ENCODE data around the gene ITSN2.

Gene ITSN2

DNA sequence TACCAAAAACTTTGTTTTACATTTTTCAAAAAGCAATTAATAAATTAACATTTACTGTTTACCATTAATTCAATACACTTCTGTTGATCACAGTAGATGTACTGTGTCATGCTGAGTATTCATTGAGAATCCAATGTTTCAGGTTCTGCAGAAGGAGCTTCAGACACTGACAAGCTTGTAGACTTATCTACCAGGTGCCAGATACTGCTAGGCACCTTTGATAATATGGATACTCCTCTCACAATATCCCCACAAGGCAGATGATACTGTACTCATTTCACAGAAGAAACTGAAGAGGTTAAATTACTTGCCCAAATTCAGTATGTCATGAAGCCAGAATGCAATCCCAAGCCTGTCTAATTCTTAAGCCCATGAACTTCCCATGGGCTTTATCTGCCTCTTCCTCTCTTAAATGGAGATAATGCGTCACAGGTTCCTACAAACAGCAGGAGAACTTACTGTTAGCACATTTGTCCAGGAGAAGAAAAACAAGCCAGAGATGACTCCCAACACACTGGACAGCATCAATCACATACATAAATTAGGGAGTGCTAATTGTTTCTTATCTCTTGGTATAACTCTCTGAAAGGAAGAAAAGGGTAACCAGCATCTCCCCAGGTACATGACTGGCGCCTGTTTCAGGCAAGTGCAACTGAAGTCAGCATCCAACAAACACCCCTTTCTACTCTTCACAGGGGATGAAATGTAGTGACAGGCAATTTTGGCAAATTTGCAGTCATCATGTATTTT lies 27.4 kb downstream of the ITSN2 start:
- no peak for DNase-seq

DNA sequence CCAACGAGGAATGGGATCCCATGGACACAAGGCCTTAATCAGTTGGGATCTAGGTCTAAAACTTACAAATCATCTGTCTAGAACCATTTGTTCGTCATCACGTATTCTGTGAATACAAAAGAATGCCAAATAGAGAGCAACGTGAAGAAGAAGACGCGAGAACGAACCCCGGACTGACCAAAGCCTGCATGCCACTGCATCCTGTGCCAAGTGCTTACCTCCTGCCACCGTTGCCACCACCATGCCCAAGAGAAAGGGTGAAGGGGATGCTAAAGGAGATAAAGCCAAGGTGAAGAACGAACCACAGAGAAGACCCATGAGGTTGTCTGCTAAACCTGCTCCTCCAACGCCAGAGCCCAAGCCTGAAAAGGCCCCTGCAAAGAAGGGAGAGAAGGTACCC lies 30.2 kb downstream of the ITSN2 start:
- DNase-seq = no peak

DNA sequence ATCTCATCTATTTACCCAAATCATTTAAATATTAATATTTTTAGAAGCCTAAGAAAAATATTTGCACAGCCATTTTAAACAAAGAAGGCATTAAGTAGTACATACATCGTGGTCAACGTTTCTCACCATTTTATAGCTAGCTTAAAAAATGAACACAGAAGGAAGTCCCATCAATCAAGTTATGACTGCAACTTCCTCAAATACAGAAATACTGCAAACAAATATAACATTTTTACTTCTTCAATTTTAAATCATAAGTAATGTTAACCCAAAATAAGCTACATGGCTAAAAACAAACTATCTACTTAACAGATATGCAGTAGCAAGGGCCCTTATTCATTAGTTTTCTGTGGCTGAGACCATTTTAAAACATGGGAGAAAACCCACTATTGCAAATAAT lies 30.6 kb downstream of the ITSN2 start:
- no peak for DNase-seq

DNA sequence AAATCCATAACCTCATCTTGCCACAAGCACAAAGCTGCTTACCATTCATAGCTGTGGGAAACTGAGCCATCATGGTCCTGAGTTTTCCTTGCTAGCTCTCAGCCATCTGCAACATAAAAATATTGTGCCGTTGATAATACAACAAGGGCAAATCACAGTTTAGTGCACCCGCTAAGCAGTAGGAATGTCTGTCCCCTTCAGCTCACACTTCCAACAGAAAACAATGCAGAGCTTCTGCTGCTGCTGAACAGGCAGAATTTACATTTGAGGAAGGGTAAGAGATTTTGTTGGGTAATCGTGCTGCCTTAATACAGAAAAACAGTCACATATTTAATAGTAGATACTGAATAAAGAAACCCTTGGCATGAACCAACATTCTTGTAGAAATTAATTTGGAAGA lies 32.3 kb downstream of the ITSN2 start:
- no peak for DNase-seq

DNA sequence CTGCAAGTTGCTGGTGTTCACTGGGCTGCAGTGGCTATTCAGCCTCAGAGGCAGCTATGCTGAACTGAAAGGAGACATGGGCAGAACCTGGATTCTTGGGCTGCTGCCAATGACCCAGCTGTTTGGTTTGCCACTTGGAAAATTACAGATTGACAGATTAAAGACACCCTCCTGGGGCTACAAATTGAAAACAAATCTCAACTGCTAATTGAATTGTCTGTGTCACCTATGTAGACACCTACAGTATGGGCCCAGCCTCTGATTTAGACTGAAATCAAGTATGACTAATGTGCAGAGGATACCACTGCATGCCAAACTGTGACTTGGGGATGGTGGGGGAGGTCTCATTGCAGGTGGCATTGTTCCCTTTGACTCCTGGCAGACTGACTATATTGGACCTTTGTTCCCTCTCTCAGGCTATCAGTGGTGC lies 42.8 kb downstream of the ITSN2 start:
- DNase-seq = peak; percentile 3

DNA sequence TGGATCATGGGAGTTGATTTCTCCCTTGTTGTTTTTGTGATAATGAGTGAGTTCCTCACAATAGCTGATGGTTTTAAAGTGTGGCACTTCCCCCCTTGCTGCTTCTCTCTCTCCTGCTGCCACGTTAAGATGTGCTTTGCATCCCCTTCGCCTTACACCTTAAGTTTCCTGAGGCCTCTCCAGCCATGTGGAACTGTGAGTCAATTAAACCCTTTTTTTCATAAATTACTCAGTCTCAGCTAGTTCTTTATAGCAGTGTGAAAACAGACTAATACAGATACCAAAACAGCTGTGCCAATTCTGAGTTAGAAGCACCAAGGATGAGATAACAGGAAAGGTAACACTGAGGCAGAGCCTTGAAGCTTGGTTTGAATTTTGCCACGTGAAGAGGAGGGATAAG lies 44.7 kb downstream of the ITSN2 start:
- DNase-seq = no peak

DNA sequence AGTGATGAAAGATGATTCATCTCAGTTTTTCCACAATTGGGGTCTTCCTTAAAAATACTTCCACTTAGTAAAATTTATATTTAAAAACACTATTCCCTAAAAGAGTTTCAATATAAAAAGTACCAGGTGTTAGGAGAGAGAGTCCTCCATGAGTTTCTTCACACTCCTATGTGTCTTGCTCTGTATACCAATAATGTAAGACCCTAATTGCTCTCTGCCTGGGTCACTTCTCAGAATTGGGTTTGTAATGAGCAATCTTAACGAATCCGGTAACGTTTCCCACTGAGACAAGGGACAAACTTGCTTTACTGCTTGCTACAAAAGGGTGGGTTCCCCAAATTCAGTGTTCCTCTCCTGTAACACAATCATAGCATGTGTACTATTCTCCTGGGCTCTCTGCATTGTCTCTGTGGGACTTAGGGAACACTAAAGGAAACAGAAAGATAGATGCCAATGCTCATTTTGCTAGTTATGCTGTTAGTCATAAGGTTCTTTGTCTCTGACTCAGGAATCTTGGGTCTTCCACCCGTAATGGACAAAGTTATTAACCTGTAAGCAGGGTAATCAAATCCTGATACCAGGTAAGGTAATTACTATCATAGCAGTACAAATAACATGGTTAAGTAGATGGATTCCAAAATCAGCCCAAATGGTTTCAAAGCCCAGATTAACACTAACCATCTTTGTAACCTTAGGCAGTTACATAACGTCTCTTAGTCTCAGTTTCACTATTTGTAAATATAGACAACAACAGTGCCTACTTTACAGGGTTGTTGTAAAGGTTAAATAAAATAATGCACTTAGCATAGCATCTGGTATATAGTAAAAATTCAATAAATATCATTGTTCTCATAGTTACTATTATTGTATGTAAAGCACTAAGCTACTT lies 46.3 kb downstream of the ITSN2 start:
- peak; percentile 2 for DNase-seq

- no peak for DNase-seq
Observed at GRCh38 chr2:24307961-24308360, 52.4 kb downstream of the ITSN2 start.

- DNase-seq = no peak
Observed at GRCh38 chr2:24304631-24305030, 55.7 kb downstream of the ITSN2 start.

DNA sequence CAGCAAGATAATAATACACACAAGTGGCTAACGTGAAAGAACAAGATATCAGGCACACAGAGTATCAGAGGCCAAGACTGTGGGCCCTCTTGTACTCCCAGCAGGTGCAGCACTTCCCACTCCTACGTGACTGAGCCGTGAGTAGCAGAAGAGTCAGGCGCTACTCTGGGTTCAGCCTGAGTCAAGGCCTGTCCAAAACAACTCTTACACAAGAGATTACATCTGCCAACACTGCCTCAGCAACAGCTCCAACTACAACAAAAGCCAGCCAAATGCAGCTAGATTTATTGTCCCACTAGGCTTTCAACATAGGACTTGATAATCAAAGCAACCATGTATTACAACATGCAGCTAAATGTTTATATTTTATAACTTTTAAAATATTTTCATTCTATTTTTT lies 56.2 kb downstream of the ITSN2 start:
- peak; percentile 10 for DNase-seq

- no peak for DNase-seq
Observed at GRCh38 chr2:24301599-24301998, 58.7 kb downstream of the ITSN2 start.

GRCh38 chr2:24297663-24298062 lies 62.7 kb downstream of the ITSN2 start:
- no peak for DNase-seq

DNA sequence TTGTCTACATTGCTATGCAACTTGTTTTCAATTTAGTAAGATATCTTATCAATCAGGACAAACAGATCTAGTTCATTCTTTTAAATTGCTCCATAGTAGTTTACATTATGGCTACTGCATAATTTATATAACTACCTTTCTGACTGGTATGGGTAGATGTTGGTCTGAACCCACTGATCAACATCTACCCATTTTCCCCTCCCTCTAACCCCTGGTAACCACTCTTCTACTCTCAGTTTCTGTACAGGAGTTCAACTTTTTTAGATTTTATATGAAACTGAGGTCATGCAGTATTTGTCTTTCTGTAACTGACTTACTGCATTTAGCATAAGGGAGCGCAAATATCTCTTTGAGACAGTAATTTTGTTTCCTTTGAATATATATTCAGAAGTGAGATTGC lies 73.2 kb downstream of the ITSN2 start:
- no peak for DNase-seq

DNA sequence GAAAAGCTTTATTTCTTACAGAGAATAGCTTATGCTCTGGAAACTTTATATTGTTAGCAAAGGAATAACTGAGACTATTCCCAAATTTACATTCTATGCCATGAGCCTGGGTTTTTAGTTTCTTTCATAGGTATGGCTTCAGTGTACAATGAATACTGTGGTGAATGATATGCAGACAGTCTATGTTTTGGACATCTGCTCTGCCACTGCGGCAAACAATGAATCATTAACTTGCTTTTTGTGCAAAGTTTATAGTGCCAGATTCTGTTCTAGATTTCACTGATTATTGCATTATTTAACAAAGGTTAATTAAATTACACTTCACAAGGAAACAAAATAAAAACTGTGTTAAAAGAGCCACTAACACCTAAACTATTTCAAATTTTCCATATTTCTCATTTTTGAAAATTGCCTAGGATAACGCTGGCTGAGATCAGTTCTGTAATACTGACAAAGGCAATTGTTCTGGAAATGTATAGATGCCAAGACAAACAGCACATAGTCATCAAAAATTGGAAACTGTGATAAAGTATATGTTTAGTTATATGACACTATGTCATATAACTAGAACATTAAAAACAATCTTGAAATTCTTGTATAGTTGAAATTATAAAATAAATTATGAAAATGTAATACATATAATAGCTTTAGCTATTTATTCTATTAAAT lies 74.7 kb downstream of the ITSN2 start:
- no peak for DNase-seq

DNA sequence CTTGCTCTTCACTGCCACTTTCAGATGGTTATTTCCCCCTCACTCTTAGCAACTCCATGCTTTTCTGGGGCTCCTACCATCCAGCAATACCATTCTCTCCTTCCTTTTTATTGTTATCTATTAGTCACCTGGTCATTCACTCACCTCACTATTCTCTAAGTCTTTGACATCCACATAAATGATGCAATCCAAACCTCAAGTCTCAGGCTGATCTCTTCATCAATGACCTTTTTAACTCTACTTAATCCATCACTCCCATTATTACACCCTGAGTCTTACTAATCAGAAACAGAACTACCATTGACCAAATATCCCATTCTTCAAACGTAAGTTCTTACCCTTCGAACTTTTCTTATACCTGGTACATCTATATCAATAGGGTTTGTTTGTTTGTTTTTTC lies 79.7 kb downstream of the ITSN2 start:
- DNase-seq = no peak

- DNase-seq = no peak
Observed at GRCh38 chr2:24280161-24280560, 80.2 kb downstream of the ITSN2 start.

- DNase-seq = no peak
Observed at GRCh38 chr2:24276349-24276899, 83.9 kb downstream of the ITSN2 start.

DNA sequence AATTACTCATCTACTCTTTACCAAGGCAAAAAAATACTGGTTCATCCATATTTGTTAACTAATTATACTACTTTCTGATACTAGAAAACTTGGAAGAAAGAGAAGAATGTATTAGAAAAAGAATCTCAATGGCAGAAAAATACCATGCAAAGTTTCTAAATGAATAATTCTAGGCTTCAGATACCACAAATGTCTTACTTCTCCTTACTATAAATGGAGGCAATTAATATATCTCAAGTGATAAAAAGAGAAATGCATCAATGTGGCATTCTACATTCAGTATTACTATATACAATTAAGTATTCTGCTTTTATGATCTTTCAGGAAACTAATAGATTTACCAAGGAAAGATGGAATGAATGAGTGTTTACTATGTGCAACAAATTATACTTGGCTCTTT lies 85.5 kb downstream of the ITSN2 start:
- no peak for DNase-seq

DNA sequence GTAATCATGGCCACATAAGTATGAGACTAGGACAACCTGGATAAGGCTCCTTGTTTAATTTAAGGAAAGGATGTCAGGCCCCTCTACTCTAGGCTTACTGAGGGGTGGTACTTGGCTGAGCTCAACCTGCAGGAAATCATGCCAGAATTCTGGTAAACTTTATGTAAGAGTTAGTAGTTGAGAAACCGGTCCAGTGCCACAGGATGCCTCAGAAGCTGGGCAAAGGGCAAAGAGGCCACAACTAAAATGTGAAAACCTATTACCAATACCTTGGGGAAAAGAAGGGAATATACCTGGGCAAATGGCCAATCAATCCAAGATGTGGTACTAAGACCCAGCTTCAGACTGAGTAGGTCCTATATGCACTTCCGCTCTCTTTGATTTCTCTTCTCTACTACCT lies 86.7 kb downstream of the ITSN2 start:
- no peak for DNase-seq

- peak; percentile 63 for DNase-seq
Observed at GRCh38 chr2:24272907-24273306, 87.4 kb downstream of the ITSN2 start.

- no peak for DNase-seq
Observed at GRCh38 chr2:24272161-24272802, 88.1 kb downstream of the ITSN2 start.

DNA sequence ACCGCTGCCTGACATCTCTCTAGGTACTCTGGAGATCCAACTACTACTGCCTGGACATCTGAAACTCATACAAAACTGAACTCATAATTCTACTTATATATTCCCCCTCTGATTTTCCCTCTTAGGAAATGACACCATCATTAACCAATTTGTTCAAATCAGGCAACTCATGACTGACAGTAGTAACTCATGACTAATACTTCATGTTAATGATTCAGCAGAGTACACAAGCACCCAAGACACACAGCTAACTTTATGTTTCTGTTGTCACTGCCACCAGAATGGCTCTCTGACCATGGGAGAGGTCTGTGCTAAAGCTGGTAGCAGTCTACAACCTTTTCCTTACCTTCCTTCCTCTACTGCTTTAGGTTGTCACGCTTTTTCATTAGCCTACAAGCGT lies 91.1 kb downstream of the ITSN2 start:
- no peak for DNase-seq

GRCh38 chr2:24265212-24265611 lies 95.1 kb downstream of the ITSN2 start:
- no peak for DNase-seq
